ENCODE data around the gene RIPK4.
"Not testable (repeated sequence)": the region's sequence is repeated elsewhere in the genome, so short reads cannot be mapped to it uniquely, and the experiment has no call there.

Gene RIPK4

DNA sequence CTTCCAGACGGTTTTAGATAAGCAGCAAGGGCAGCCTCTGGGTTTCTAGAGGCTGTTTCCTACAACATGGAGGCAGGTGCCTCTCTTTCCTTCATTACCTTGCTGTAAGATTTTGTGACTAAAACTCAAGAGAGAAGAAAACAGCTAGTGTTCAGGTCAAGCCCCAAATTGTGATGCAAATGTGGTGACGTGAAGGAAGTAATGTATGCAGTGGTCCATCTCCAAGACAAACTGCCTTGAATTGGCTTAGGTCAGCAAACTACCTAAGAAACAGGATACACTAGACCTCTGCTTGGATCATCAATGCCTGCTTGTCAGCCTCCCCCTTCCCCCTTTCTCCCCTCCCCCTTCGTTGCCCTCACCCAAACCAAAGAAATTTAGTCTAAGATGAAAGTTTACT, 28.9 kb upstream of the RIPK4 start:
- DNase-seq (ENCODE audit: low read depth in 3 of 3), result no peak

DNA sequence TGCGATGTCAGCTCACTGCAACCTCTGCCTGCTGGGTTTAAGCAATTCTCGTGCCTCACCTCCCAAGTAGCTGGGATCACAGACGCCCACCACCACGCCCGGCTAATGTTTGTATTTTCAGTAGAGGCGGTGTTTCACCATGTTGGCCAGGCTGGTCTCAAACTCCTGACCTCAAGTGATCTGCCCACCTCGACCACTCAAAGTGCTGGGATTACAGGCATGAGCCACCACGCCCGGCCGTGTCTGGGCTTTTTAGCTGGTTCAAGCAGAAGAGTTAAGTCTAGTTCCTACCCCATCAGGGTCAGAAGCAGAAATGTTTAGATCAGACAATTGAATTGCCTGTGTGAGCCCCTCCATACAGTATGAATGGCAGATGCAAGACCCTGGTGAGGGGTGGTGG, 27.7 kb upstream of the RIPK4 start:
- no peak for DNase-seq (ENCODE audit: low read depth in 3 of 3)

DNA sequence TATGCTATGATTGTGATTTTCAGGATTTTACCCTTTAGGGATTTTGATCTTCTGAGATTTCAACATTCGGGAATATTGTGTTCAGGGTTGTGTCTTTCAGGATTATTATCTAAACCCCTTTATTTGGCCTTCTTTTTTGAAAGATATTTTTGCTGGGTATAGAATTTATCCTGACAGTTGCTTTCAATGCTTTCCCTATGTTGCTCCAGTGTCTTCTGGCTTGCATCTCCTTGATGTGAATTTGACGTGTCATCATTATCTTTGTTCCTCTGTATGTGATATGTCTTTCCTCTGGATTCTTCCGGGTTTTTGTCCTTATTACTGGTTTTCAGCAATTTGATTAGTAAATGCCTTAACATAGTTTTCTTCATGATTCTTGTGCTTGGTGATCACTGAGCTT, 25.9 kb upstream of the RIPK4 start:
- no peak for DNase-seq (ENCODE audit: low read depth in 3 of 3)

DNA sequence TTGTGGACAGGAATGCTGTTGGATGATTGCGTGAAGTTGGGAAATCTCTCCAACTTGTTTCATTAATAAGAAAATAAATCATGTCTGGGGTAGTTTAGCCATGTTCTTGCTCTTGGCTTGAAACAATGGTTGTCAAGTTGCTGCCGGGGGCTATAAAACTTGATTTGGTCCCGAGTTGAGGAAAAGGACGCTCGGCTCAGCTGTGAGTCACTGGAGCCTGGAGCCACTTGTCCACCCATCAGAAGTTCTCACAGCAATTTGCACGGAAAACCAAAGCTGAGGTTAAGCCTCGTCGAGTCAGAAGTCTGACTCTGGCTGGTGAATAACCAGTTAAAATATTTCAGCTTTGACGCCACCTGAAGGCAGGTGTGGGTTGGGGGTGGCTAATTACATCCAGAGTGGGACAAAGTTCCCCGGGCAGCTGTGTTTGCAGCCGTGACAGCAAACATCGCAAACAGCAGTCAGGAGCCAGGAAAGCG, 19.7 kb upstream of the RIPK4 start:
- DNase-seq (ENCODE audit: low read depth in 3 of 3), result no peak

DNA sequence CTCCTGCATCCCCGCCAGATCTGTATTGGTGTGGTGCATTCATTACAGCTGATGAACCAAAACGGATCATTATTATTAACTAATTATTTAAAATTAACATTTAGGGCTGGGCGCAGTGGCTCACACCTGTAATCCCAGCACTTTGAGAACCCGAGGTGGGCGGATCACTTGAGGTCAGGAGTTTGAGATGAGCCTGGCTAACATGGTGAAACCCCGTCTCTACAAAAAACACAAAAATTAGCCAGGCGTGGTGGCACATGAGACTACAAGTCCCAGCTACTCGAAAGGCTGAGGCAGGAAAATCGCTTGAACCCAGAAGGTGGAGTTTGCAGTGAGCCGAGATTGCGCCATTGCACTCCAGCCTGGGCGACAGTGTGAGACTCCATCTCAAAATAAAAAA, 18.4 kb upstream of the RIPK4 start:
- DNase-seq (ENCODE audit: low read depth in 3 of 3), result not testable (repeated sequence)

DNA sequence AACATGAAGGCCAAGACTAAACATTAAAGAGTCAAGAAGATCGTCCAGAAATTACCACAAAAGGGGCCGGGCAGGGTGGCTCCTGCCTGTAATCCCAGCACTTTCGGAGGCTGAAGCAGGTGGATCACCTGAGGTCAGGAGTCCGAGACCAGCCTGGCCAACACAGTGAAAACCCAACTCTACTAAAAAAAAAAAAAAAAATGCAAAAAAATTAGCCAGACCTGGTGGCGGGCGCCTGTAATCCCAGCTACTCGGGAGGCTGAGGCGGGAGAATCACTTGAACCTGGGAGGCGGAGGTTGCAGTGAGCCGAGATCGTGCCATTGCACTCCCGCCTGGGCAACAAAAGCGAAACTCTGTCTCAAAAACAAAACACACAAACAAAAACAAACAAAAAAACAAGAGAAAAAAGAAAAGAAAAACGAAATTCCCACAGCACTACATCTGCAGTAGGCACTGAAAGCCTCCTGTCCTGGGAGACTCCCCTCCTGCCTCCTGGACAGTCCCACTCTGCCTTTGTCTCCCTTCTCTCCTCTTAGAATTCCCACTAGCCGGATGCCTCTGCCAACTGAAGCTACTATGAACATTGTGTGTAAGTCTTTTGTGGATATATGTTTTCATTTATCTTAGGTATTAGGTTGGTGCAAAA, 17.7 kb upstream of the RIPK4 start:
- no peak for DNase-seq (ENCODE audit: low read depth in 3 of 3)

DNA sequence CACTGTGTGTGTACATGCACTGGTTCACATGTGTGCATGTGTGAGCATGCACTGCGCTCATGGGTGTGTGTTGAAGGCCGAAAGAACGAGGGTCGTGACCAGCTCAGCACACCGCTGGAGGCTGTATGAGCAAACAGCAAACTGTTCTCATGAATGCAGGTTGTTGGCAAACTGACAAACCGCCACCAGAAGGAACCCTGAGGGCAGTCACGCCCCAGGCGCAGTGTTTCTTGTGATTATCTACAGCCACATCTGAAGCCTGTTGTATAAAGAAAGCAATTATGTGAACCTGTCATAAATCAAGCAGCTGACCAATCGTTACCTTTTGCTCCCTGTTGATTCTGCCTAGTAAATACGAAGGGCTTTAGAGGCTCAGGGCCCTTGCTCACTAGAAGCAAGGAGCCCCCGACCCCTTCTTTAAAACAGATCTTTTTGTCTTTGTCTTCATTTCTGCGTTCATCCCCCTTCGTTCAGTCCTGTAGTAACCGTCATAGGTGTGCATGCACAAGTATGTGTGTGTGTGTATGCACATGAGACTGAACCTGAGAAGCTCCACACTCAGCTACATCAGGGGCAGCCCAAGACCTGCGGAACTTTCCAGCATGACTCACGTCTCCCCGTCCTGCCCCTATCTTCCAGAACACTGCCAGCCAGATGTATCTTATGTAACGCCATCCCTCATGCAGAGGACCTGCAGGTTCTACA, 16.8 kb upstream of the RIPK4 start:
- no peak for DNase-seq (ENCODE audit: low read depth in 3 of 3)

DNA sequence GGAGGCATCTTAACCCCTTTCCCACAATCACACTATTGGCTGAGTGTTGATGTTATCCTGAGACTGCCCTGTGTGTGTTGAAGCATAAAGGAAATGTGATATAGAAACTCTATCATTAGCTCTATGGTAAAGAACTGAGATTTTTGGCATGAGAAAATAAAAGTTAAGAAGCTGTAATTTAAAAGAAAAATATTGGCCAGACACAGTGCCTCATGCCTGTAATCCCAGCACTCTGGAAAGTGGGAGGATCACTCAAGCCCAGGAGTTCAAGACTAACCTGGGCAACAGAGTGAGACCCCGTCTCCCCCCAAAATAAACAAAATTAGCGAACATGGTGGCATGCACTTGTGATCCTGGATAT, 14.2 kb upstream of the RIPK4 start:
- no peak for DNase-seq (ENCODE audit: low read depth in 3 of 3)

DNA sequence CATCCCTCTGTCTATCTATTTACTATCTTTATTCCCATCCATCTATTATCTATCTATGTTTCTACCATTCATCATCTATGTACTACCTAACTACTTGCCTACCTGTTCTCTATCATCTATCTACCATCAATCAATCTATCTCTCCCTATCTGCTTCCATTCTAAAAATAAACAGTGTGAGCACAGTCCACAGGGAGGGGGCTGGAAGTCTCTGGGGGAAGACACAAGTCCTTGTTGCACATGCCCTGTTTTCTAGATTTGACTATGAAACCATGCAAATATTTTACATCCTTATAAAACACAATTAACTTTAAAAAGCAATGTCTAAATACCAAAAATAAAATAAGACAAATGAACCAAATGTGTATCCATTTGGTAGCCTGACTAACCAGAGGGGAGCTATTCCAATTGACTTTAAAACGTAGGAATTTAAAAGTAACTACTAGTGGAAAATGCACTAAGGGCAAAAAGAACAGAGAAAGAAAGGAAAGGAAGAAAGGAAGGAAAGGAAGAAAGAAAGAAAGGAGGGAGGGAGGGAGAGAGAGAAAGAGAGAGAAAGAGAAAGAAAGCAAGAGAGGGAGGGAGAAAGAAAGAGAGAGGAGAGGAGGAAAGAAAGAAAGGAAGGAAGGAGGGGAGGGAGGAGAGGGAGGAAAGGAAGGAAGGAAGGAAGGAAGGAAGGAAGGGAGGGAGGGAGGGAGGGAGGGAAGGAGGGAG, 13.6 kb upstream of the RIPK4 start:
- no peak for DNase-seq (ENCODE audit: low read depth in 3 of 3)

DNA sequence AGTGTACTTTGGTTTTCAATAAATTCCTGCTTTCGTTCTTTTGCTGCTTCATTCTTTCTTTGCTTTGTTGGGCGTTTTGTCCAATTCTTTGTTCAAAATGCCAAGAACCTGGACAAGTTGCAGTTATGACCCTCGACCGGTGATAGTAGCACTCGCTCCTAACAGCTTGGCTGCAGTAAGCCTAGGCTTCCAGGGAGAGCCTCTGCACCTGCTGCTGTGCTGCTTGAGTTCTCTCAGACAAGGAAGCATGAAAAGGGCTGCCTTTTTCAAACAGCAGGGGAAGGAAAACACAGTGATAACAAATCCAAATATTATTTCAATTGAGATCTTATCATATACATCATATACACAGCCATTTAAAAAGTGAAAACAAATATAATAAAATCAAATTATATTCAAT, 12.8 kb upstream of the RIPK4 start:
- DNase-seq (ENCODE audit: low read depth in 3 of 3), result no peak

DNA sequence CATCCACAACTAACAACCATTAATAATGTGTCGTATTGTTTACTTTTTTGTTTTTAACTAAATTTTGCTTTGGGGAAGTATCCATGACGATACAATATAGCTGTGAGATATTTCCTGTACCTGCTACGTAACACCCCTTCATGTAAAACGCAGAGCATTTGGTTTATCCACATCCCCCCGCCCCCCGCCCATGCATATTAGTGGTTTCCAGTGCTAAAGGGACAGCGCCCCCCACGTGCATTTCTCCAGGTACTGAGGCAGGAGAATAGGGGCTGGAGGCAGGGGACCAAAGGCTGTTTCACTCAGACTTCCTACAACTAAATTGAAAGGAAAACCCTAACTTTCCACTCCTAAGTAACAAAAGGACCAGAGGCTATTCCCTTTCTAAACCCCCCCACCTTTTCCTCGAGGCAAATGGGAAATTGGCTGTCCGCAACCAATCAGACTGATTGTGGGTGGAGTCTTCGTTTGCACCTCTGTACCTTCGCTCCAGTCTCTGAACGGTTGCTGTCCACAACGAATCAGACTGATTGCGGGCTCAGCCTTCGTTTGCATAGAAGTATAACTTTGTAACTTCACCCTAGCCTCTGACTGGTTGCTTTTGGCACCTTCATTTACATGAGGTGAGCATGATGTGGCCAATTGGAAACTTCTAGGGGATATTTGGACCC, 12.2 kb upstream of the RIPK4 start:
- DNase-seq (ENCODE audit: low read depth in 3 of 3), result no peak

DNA sequence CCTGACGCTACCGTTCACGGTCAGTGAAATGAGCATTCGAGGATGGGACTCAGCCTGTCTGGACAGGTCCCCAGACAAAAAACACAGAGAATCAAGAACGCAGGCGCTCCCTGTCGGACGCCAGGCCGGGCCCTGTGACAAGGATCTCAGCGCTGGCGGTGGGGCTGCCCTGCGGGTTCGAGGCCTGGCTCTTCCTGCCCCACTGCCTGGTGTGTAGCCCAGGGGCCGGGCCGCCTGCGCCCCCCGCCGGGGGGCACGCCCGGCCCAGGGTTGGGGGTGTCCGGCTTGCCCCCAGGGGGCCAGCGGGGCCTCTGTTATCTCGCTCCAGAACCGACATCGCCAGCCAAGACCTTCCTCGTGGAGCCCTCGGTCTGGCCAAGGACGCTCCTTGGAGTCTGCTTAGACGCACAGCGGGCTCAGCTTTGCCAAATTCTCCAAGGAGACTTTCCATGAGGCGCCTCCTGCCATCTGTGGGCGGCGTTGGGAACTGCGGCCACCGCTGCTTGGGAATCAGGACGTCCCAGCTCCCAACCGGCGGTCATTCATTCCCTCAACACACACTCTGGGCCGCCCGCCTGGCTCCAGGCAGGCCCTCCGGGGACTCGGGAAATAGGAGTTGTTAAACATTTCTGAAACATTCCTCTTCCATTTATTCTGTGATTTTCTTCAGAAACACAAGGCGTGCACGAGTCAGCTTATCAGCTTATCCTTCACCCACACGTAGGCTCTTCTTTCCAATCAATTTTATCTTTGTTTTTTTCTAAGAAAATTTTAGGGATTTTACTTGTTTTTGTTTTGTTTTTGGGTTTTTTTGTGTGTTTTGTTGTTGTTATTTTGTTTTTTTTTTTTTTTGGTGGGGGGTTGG, 11.3 kb upstream of the RIPK4 start:
- DNase-seq (ENCODE audit: low read depth in 3 of 3), result no peak

DNA sequence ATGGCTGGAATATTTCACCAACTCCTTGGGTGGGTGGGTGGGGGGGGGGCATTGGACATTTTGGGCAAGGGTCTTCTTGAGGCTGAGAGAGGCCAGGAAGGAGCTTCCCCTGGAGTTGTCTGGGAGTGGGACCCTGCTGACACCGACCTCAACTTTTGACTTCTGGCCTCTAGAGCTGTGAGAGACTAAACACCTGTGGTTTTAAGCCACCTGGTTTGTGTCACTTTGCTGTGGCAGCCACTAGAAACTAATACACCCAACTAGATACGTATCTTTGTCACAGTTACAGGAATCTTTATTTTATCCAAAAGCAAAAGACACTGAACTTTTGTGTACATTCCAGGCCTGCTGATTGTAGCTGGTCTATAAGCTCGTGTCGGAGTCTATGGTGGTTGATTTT, 9.9 kb upstream of the RIPK4 start:
- DNase-seq (ENCODE audit: low read depth in 3 of 3), result no peak

DNA sequence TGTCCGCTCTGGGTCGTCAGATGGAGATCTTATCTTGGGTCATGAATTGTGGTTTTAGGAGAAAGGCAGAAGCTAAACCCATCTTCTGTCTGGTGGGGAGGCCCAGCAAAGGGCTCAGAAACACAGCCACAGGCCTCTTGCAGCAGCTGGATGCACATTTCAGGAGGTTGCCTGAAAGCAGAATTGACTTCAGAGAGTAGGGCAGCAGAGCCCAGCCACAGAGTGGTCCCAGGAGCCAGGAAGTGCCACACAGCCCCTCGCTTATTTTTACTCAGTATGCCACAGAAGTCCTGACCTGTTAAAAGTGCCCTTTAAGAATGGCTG, 8.3 kb upstream of the RIPK4 start:
- DNase-seq (ENCODE audit: low read depth in 3 of 3), result no peak

DNA sequence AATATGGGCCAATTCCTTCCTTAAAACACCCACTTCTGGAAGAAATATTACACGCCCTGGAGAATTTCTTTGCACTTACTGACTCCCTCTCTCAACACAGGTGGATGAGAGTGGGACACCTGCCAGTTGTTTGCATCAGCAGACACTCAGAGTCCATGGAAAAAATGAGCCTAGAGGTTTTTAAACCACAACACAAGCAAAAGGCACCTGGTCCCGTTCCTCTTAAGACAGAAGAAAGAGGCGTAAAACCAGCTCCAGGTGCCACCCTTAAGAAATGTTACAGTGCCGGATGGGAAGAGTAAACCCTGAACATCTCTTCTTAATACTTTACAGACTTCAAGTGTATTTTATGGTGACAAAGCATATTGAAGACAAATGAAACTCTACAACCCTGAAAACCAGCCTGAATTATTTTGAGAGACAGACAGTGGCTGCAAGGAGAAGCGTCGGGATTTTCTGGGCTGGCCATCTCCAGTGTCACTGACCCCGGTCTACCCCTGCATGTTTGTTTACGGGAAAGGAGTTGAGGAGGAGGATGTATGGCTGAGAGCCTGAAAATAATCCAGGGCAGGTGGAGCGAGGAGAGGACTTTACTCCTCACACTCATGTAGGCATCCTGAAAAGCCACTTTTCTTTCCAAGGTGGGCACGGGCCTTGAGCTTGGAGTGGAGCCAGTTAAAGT, 7.8 kb upstream of the RIPK4 start:
- no peak for DNase-seq (ENCODE audit: low read depth in 3 of 3)

DNA sequence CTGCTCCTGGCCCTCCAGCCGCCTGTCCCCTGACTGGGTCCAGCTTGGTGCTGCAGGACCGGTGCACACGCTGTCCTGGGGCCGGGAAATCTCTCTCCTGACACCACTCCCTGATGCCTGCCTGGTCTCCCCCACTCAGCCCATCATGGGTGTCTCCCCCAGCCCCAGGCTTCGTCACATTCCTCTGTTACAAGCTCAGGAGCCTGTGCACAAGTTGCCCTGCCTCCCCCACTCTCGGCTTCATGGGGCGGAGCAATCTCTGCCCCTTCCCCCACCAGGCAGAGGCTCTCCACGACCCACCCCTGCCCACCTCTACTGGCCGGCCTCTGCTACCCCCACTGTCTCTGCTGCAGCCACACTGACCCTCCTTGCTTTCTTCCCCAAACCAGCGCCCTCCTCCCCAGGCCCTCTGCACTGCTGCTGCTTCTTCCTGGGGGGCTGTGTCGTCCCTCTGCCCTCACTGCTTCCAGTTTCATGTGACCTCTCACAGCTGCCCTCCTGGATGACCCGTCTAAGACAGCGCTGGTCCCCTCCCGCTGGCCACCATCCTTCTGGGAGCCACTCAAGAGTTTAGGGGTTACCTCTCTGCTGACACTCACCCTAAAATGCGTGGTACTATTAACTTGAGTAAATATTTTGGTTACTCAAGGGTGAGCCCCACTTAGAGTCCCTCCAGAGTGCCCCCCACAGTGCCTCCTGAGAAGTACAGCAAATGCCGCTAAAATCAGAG, 5.7 kb upstream of the RIPK4 start:
- DNase-seq (ENCODE audit: low read depth in 3 of 3), result no peak

DNA sequence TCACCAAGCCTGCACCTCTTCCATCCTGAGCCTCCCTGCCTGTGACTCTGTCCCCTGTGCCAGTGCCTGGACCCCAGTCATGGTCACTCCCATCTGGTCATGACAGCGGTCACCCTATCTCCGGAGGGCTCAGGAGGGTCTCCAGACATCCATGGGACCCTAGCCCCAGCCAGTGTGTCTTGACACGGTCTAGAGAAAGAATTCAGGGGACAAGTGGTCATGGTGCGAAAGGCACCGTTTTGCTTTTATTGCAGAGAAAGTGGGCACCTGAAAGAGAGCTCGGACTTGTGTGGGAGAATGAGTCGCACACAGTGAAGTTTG, 4.7 kb upstream of the RIPK4 start:
- DNase-seq (ENCODE audit: low read depth in 3 of 3), result no peak

DNA sequence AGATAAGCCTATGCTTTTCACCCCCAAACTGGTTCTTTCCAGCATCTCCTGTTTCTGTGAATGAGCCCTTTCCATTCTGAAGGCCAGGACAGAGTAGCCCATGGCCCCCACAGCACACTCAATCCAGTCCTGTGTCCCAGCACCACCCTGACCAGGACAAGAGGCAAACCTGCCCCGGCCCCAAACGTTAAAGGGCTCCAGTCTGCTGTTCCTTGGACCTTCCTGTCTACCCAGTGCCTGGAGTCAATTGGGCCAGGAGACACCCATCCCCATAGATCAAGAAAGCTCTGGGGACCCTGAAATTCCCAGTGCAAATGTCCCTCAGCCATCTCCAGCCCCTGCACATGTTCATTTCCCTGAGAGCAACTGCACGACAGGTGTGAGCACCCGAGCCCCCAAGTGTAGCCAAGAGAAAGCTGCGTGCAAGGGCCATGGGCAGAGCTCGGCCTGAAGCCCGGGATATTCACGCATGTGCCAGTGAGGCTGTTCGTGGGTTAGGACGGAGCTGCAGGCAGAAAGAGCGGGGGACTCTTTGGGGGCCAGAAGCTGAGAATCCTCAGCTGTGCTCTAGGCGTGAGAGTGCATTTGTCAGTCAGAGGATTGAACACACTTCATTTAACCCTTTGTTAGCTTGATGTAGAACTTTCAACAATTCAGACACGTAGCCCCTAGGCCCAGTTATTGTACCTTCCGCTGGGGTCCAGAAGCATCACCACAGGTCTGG, 4.2 kb upstream of the RIPK4 start:
- DNase-seq (ENCODE audit: low read depth in 3 of 3), result no peak

DNA sequence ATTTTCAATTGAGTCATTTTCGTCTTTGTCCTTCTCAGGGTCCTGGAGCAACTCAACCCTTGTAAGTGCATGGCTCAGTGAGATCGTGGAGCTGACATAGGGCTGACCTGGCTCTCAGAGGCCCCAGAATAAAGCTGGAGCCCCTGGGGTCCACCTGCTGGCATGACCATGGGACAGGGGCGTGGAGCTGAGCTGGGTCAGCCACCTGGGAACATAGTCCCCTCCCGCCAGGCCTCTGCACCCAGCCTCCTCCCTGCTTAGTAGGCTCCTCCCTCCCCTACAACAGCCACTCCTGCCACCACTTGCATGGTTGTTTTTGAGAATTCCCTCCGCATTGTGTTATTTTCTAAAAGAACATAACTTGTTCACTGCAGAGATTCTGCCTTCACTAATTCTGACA, 3.1 kb upstream of the RIPK4 start:
- DNase-seq (ENCODE audit: low read depth in 3 of 3), result no peak

DNA sequence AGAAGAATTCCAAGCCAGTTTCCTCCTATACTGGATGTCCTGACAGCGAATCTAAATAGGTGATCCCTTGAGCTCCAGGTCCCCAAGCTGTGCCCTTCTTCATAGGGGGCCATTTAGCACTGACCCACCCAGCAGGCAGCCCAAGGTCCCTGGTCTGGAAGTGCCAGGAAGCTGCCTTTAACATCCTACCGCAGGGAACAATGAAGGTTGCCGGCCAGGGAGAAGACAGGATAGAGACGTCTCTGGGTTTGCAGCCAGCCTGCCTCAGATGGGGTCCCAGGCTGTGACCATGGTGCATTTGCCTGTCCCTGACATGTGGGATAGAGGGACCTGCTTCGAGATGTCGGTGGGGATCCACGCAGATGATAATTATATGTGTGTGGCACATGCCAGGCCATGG, 2.7 kb upstream of the RIPK4 start:
- no peak for DNase-seq (ENCODE audit: low read depth in 3 of 3)
